Stimulated activated CD4-positive, alpha-beta T cell treated with anti-CD3 and anti-CD28 coated beads, Interleukin-1b, Interleukin-23, amount 100 ng/mL, for 24 hours (primary cell): ENCODE data around the gene ZBTB17.
A peak's percentile ranks its signal among the peaks of the same experiment; 100 is the strongest.

ENCODE experiments used
- DNase-seq, 4 experiments: peaks; one replicate each; pipeline ENCODE4 v3.0.0-alpha.2; 2020; ENCODE audit warnings: low read depth in 4 of 4, low spot score in 1 of 4

ZBTB17 gene

DNA sequence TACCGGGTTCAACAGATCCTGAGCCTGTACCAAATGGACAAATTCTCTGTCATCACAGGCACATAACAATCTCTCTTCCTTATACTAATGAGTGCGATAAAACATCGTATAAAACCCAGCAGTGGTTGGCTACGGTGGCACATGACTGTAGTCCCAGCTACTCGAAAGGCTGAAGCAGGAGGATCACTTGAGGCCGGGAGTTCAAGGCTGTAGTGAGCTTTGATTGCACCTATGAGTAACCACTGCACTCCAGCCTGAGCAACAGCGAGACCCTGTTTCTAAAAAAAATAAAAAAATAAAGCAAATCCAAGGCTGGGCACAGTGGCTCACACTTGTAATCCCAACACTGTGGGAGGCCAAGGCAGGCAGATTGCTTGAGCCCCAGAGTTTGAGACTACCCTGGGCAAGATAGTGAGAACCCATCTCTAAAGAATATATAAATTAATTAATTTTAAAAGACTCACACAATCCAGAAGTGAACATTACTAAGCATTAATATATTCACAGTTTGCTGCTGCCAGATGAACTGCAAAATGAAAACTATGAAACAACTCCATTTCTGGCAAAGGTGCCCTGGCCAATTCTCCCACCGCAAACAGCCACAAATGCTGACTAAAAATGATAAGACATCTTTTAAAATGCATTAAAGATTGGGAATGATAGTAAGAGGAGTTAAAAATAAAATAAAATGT lies 13.1 kb downstream of the ZBTB17 start:
- DNase-seq, result no peak

- DNase-seq, result no peak
Observed at GRCh38 chr1:15962176-15962575, 13.7 kb downstream of the ZBTB17 start.

- DNase-seq, result no peak
Observed at GRCh38 chr1:15961492-15961891, 14.4 kb downstream of the ZBTB17 start.

- no peak for DNase-seq
Observed at GRCh38 chr1:15960808-15961207, 15.1 kb downstream of the ZBTB17 start.

DNA sequence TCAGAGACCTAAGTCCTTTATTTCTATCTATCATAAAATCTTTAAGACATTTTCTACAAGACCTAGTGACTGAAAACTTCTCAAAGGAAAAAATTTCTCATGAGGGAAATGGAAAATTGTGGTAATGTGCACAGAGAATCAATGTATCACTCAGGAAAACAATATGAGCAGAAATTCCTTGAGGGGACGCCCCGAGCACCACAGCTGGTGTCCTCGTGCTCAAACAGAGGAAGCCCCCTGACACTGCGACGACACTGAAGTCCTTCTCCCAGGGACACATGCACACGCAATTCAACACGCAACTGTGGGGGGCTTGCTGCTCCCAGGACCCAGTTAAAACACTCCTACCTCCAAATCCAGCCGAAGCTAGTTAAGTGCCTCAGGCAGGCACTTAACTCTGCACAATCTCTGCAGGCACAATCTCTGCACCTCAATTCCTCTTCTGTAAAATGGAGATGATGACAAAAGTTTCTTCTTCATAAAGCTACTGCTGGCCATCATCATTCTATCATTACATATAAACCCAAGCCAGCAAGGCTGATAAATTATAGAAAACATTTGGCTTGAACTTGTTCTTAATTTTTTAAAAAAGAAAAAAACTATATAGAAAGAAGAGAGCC lies 16.0 kb downstream of the ZBTB17 start:
- DNase-seq, result no peak

DNA sequence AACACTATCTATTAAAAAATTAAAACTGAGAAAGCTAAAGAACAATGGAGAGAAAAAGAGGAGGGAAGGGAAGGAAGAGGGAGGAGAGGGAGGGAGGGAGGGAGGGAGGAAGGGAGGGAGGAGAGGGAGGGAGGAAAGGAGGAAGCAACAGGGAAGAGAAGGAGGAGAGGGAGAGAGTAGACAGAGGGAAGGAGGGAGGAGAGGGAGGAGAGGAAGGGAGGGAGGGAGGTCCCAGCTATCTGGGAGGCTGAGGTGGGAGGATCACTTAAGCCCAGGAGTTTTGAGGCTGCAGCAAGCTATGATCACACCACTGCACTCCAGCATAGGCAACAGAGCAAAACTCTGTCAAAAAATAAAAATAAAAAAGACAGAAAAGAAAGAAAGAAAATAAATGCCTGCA lies 16.5 kb downstream of the ZBTB17 start:
- DNase-seq, result no peak

- no peak for DNase-seq
Observed at GRCh38 chr1:15958793-15959192, 17.1 kb downstream of the ZBTB17 start.

- no peak for DNase-seq
Observed at GRCh38 chr1:15958111-15958510, 17.8 kb downstream of the ZBTB17 start.

- DNase-seq, result no peak
Observed at GRCh38 chr1:15957221-15958095, 18.4 kb downstream of the ZBTB17 start.

DNA sequence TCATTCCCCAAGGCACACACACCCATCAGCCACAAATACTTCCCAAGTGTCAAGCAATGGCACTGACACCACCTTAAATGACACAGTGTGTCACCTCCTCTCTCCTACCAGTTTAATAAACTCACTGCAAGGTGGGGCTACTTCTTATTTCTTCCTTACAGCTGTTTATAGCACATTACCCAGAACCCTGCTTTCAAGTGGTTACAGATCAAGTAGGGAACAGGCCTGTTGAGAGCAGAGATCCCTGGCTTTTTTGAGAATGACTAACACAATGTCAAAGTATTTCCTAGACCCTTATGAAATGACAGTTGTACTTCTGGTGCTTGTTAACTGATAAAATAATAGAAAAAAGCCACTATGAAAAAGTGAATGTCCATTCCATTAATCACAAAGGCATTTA lies 19.8 kb downstream of the ZBTB17 start:
- DNase-seq, result no peak

- DNase-seq, result no peak
Observed at GRCh38 chr1:15955552-15955951, 20.3 kb downstream of the ZBTB17 start.

GRCh38 chr1:15954316-15954715 lies 21.6 kb downstream of the ZBTB17 start:
- no peak for DNase-seq

DNA sequence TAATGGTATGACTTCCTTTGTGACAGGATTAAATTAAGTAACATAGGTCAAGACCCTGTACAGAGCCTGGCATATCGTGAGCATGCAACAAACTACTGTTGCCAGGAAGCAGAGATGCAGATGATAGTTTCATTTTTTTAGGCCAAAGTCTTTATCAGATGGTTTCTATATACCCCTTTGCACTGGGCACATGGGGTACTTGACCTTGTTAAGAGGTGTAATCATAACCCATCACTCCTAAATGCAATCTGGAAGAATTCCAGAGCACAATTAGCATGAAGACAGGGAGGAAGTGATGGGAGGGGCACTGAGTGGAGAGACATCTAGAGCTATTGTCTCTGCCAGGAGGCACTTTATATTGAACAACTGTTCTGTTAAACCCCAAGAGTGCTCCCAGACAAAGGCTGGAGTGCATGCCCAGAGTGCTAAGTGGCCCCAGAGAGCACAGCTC lies 22.1 kb downstream of the ZBTB17 start:
- no peak for DNase-seq

- DNase-seq, result no peak
Observed at GRCh38 chr1:15953294-15953771, 22.6 kb downstream of the ZBTB17 start.

GRCh38 chr1:15952317-15953258 lies 23.3 kb downstream of the ZBTB17 start:
- DNase-seq, result no peak

DNA sequence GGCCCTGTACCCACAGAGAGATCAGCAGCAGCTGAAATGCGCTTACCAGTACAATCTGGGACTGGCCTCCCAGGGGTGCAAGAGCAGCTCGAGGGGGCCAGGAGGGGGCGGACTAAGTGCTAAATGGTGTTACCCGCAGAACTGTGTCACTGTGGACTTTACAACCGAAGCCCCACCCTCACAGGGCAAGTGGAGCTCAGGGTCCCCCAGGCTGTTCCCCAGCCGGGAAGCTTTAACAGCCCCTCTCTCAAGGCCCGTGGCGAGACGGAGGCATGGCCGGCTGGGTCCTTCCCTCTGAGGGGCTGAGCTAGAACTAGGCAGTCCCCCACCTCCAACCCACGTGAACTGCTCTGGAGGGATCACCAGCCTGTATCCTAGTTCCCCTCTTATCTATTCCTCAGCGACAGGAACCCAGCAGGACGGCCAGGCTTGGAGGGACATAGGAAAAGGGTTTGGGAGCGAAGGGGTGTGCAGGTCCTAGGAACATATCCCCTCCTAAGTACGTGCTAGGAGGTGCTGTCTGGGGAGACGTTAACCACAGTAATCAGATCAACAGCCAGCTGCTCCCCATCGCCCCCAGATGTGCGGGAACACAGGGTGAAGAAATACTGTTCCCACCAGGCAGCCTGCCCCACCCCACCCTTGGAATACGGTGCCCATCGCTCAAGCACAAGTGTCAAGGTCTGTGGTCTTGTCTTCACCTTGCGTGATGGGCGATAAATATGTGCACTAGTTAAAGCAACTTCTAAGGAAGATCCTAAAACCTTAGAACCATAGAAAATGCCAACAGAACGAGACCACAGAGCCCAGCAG lies 24.4 kb downstream of the ZBTB17 start:
- DNase-seq, result no peak

DNA sequence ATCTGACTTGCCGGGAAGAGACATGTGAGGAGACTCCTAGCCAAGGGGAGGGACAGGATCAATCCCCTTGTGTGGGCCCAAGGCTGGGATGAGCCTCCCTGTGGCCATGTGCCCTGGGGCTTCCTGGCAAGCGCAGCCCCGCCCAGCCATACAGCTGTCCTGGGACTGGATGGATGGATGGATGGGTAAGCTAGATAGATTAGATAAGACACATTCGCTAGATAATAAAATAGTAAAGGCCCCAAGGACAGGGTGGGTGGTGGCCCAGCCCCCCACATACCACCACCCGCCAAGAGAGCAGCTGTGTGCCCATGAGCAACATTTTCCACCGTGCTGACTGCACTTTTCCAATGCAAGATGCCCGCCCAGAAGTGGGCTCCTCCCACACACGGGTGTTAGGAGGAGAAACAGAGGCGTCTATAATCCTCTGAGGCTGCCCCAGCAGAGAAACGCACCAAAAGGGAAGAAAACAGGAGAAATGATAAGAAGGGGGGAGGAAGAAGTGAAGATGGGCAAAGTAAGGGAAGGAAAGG lies 25.1 kb downstream of the ZBTB17 start:
- DNase-seq, result peak; percentile 53 to 83 (median 70)

GRCh38 chr1:15950302-15950701 lies 25.6 kb downstream of the ZBTB17 start:
- DNase-seq, result peak in 1 of 4 experiments; percentile 51

DNA sequence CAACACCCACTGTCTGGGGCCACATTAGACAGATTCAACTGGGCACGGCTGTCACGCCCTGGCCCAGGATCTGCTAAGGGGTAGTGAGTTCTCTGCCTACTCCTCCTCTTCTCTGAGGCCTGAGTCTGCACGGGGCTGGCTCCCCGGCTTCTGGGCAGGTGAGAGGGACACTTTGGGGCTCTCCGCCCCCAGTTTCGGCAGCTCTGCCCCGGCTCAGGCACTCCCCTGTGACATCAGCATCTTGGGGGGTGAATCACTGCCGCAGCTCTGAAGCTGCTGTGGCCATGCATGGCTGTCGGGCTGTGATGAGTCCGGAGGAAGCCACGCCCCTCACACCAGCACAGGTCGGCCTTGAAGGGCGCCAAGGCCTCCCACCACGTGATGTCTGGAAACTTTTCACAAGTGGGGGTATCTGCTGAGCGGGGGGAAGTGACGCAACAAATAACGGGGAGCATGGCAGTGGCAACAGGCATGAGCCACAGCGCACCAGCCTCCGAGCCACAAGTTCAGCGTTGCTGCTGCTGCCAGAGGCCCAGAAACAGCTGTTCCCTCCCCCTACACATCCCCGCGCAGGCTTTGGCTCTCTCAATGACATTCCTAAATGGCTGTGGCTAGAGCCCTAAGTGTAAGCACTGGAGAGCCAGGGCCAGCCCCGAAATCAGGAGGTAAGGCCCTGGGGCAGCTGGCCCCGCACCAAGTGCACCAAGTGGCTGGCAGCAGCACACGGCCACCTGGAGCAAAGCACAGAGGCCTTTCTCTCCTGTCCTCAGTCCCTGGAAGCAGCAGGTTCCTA lies 26.3 kb downstream of the ZBTB17 start:
- DNase-seq, result peak; percentile 63 to 87 (median 68)
